ENCODE results near the gene MTCH1.
"Not testable (repeated sequence)": the region's sequence is repeated elsewhere in the genome, so short reads cannot be mapped to it uniquely, and the experiment has no call there.

The MTCH1 gene

GRCh38 chr6:36999061-36999750, 13.2 kb upstream of the MTCH1 start:
- no peak overlapping the region for H3K4me3 ChIP-seq (ENCODE audit: low read depth, low read length)
- DNase-seq (ENCODE audit: low read depth) = no peak

GRCh38 chr6:36998723-36999038, 12.7 kb upstream of the MTCH1 start:
- DNase-seq (ENCODE audit: low read depth) = no peak
- no peak overlapping the region for H3K4me3 ChIP-seq (ENCODE audit: low read depth, low read length)

- H3K4me3 ChIP-seq (ENCODE audit: low read depth, low read length) = no peak overlapping the region
- no peak for DNase-seq (ENCODE audit: low read depth)
These were observed 12.1 kb upstream of the MTCH1 start for GRCh38 chr6:36997811-36998722.

- DNase-seq (ENCODE audit: low read depth); H3K4me3 ChIP-seq (ENCODE audit: low read depth, low read length): not testable (repeated sequence)
These were observed 4.4 kb upstream of the MTCH1 start for GRCh38 chr6:36990401-36990800.

GRCh38 chr6:36989264-36989663, 3.3 kb upstream of the MTCH1 start:
- H3K4me3 ChIP-seq (ENCODE audit: low read depth, low read length) = no peak overlapping the region
- DNase-seq (ENCODE audit: low read depth) = no peak

- no peak for DNase-seq (ENCODE audit: low read depth)
- peak overlapping the region; percentile 98 for H3K4me3 ChIP-seq (ENCODE audit: low read depth, low read length)
These were observed 680 bp upstream of the MTCH1 start for GRCh38 chr6:36986704-36987047.

GRCh38 chr6:36985417-36985807, 584 bp downstream of the MTCH1 start:
- H3K4me3 ChIP-seq (ENCODE audit: low read depth, low read length) = peak overlapping the region; percentile 98
- DNase-seq (ENCODE audit: low read depth) = no peak

- DNase-seq (ENCODE audit: low read depth) = peak; percentile 49
- H3K4me3 ChIP-seq (ENCODE audit: low read depth, low read length) = peak overlapping the region; percentile 98
These were observed 1.2 kb downstream of the MTCH1 start for GRCh38 chr6:36984581-36985416.

- no peak for DNase-seq (ENCODE audit: low read depth)
- H3K4me3 ChIP-seq (ENCODE audit: low read depth, low read length) = no peak overlapping the region
These were observed 2.5 kb downstream of the MTCH1 start for GRCh38 chr6:36983538-36983937.

GRCh38 chr6:36980876-36981619, 4.9 kb downstream of the MTCH1 start:
- H3K4me3 ChIP-seq (ENCODE audit: low read depth, low read length) = no peak overlapping the region
- DNase-seq (ENCODE audit: low read depth) = no peak

GRCh38 chr6:36980129-36980528, 5.9 kb downstream of the MTCH1 start:
- DNase-seq (ENCODE audit: low read depth) = no peak

GRCh38 chr6:36979347-36979742, 6.7 kb downstream of the MTCH1 start:
- peak; percentile 15 for DNase-seq (ENCODE audit: low read depth)
- no peak overlapping the region for H3K4me3 ChIP-seq (ENCODE audit: low read depth, low read length)

More at GRCh38 chr6:36980129-36980528, 5.9 kb downstream of the MTCH1 start:
- H3K4me3 ChIP-seq (ENCODE audit: low read depth, low read length) = no peak overlapping the region

- H3K4me3 ChIP-seq (ENCODE audit: low read depth, low read length) = no peak overlapping the region
- DNase-seq (ENCODE audit: low read depth) = no peak
These were observed 7.3 kb downstream of the MTCH1 start for GRCh38 chr6:36978421-36979346.

- no peak for DNase-seq (ENCODE audit: low read depth)
- H3K4me3 ChIP-seq (ENCODE audit: low read depth, low read length) = no peak overlapping the region
These were observed 8.5 kb downstream of the MTCH1 start for GRCh38 chr6:36977470-36977941.

GRCh38 chr6:36976931-36977330, 9.1 kb downstream of the MTCH1 start:
- no peak for DNase-seq (ENCODE audit: low read depth)
- no peak overlapping the region for H3K4me3 ChIP-seq (ENCODE audit: low read depth, low read length)

GRCh38 chr6:36976509-36976908, 9.5 kb downstream of the MTCH1 start:
- DNase-seq (ENCODE audit: low read depth) = no peak
- H3K4me3 ChIP-seq (ENCODE audit: low read depth, low read length) = no peak overlapping the region

GRCh38 chr6:36976007-36976264, 10.1 kb downstream of the MTCH1 start:
- no peak overlapping the region for H3K4me3 ChIP-seq (ENCODE audit: low read depth, low read length)
- DNase-seq (ENCODE audit: low read depth) = no peak

GRCh38 chr6:36975231-36976006, 10.6 kb downstream of the MTCH1 start:
- DNase-seq (ENCODE audit: low read depth) = no peak

More at GRCh38 chr6:36975231-36976006, 10.6 kb downstream of the MTCH1 start:
- H3K4me3 ChIP-seq (ENCODE audit: low read depth, low read length) = no peak overlapping the region

Measured in skeletal muscle cell (primary cell).